ENCODE measurements around the gene CDH13. TPM values are rescaled to one million over a fixed set of nuclear protein-coding genes. Genes with fewer than 3 reads are reported as not detected.
"Not testable (repeated sequence)": the region's sequence is repeated elsewhere in the genome, so short reads cannot be mapped to it uniquely, and the experiment has no call there.

CDH13 gene
- total RNA-seq, 4 donors from 2014 or later: 3.1 to 13.5 (median 8.9) TPM

DNA sequence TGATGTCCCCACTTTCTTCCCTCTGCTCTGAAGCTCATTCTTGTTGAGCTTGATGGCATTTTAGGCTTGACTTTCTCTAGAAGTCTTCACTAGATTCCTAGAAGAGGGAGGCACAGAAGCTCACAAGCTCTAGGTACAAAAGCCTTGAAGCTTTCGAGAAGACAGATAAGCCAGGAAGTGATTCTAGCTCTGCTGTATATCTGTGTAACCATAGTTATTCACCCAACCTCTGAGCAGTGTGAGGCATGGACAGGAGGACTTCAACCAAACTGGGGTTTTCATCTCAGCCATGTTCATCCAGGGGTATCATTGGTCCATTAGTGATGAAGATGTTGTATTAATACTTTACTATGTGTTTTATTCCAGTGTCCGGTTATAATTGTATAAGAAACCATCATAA lies 299.7 kb downstream of the CDH13 start:
- intact Hi-C loops (cut with DNase I): no loop called here
- H3K36me3 ChIP-seq: no peaks in the 10 kb centered on the region
- TF ChIP-seq, protein P1, sequence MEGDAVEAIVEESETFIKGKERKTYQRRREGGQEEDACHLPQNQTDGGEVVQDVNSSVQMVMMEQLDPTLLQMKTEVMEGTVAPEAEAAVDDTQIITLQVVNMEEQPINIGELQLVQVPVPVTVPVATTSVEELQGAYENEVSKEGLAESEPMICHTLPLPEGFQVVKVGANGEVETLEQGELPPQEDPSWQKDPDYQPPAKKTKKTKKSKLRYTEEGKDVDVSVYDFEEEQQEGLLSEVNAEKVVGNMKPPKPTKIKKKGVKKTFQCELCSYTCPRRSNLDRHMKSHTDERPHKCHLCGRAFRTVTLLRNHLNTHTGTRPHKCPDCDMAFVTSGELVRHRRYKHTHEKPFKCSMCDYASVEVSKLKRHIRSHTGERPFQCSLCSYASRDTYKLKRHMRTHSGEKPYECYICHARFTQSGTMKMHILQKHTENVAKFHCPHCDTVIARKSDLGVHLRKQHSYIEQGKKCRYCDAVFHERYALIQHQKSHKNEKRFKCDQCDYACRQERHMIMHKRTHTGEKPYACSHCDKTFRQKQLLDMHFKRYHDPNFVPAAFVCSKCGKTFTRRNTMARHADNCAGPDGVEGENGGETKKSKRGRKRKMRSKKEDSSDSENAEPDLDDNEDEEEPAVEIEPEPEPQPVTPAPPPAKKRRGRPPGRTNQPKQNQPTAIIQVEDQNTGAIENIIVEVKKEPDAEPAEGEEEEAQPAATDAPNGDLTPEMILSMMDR (IDR thresholded peaks at IDR 0.05): no peak
- TF ChIP-seq POLR2AphosphoS5 (IDR thresholded peaks at IDR 0.05): no peak
- no peak for TF ChIP-seq EP300 (IDR thresholded peaks at IDR 0.05)
- no peak for TF ChIP-seq POLR2A (IDR thresholded peaks at IDR 0.05; ENCODE audit: low read depth)
- WGBS: 88% methylated on average over 2 of the region's 2 CpGs
- peaks cover 0 to 5% (median 0%) of the 10 kb centered on the region in 4 donors for H3K4me1 ChIP-seq
- no peaks in the 10 kb centered on the region for H3K27me3 ChIP-seq
- H3K9me3 ChIP-seq: peaks cover 0 to 7% (median 6%) of the 10 kb centered on the region in 4 donors
- no peak overlapping the region for H3K27ac ChIP-seq (replicated peaks in 1 of 4)
- no peak for DNase-seq (ENCODE audit: extremely low spot score)
- no peak overlapping the region for H3K4me3 ChIP-seq

DNA sequence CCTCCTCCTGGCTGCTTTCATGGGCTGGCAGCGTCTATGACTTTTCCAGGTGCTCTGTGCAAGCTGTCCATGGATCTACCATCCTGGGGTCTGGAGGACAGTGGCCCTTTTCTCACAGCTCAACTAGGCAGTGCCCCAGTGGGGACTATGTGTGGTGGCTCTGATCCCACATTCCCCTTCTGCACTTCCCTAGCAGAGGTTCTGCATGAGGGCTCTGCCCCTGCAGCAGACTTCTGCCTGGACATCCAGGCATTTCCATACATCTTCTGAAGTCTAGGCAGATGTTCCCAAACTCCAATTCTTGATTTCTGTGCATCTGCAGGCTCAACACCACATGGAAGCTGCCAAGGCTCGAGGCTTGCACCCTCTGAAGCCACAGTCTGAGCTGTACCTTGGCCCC lies 307.2 kb downstream of the CDH13 start:
- H3K4me3 ChIP-seq; H3K9me3 ChIP-seq; DNase-seq (ENCODE audit: extremely low spot score); intact Hi-C loops (cut with DNase I); H3K36me3 ChIP-seq; H3K27ac ChIP-seq (replicated peaks in 1 of 4); H3K4me1 ChIP-seq; H3K27me3 ChIP-seq: not testable (repeated sequence)
- WGBS: 90% methylated on average over 1 of the region's 2 CpGs

DNA sequence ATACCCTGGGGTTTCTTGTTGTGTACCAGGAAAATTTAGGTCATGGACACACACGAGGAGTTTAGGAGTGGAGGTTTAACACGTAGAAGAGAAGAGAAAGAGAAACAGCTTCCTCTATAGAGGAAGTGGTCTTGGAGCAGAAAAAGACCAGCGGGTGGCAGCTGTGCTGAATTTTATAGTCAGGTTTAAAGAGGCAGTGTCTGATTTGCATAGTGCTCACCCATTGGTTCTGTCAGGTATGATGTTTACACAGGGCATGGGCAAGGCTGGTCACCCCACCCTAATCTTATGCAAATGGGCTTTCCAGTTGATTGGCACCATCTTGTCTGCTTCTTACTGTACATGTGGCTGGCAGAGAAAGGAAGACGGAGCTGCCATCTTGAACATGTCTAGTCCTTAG lies 309.0 kb downstream of the CDH13 start:
- Histone ChIP-seq H3K4me1 (no peaks in the 10 kb centered on the region), H3K9me3 (no peaks in the 10 kb centered on the region), H3K27ac (replicated peaks in 1 of 4) (no peak overlapping the region), H3K27me3 (no peaks in the 10 kb centered on the region), H3K36me3 (no peaks in the 10 kb centered on the region), H3K4me3 (no peak overlapping the region)
- TF ChIP-seq, protein P1 (IDR thresholded peaks at IDR 0.05): no peak
- no peak for TF ChIP-seq EP300 (IDR thresholded peaks at IDR 0.05)
- TF ChIP-seq POLR2AphosphoS5 (IDR thresholded peaks at IDR 0.05): no peak
- TF ChIP-seq POLR2A (IDR thresholded peaks at IDR 0.05; ENCODE audit: low read depth): no peak
- no peak for DNase-seq (ENCODE audit: extremely low spot score)
- intact Hi-C loops (cut with DNase I): no loop called here
- WGBS: 49% methylated on average over 4 of the region's 4 CpGs

DNA sequence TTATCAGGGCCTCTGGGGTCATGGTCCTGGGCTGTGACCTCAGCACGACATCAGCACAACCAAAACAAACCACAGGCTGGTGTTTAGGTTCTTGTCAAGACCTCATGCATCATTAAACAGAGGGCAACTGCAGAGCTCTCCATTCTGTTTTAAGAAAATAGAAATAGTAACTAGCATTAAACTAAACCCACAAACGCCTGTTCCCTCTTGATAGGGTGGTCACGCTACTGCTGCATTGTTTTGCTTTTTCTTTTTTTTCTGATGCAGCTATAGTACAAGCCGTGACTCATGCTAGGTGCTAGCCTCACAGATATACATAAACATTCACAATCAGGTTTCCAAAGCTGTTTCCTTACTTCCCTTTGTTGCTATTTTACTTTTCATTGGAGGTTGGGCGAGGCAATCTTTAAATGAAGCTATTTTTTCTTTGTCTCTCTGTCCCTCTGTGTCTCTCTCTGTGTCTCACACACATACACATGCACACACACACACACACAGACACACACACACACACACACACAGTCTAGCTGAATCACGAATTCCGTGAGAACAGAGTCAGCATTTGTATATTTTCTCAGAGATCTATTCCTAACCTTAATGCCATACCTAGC lies 310.3 kb downstream of the CDH13 start:
- TF ChIP-seq POLR2AphosphoS5 (IDR thresholded peaks at IDR 0.05): no peak
- TF ChIP-seq EP300 (IDR thresholded peaks at IDR 0.05): no peak
- TF ChIP-seq, protein P1 (IDR thresholded peaks at IDR 0.05): no peak
- no peak for TF ChIP-seq POLR2A (IDR thresholded peaks at IDR 0.05; ENCODE audit: low read depth)
- no peak overlapping the region for H3K4me3 ChIP-seq
- H3K4me1 ChIP-seq: no peaks in the 10 kb centered on the region
- no peak for DNase-seq (ENCODE audit: extremely low spot score)
- no peaks in the 10 kb centered on the region for H3K36me3 ChIP-seq
- intact Hi-C loops (cut with DNase I): no loop called here
- H3K27me3 ChIP-seq: no peaks in the 10 kb centered on the region
- H3K9me3 ChIP-seq: no peaks in the 10 kb centered on the region
- H3K27ac ChIP-seq (replicated peaks in 1 of 4): no peak overlapping the region
- WGBS: 45% methylated on average over 7 of the region's 7 CpGs

DNA sequence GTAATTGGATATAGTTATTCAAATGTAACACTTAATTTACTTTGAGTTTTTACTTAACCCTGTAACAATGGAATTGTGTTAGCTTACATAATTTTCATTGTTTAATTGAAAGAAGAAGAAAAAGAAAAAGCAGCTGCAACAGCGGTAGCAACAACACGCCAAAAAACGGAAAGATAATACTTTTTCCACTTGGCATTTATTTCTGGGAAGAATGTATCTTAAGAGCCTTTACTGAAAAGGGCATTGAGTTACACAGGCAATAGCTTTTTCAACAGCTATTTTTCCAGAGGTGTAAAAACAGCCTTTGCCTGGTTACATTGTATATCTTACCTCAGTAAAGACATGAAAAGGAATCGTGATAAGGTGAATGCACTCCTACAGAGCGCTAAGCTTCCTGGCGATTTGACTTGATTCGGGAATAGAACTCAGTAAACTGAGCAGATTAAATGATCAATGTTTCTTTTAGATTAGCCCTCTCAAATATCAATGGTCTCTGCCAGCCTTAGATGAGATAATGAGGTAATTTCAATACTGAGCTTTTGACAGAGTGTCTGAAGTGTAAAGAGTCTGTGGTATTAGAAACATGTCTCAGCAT lies 311.3 kb downstream of the CDH13 start:
- DNase-seq (ENCODE audit: extremely low spot score): no peak
- intact Hi-C loops (cut with DNase I): no loop called here
- no peak overlapping the region for H3K4me3 ChIP-seq
- no peaks in the 10 kb centered on the region for H3K9me3 ChIP-seq
- no peaks in the 10 kb centered on the region for H3K36me3 ChIP-seq
- 83% methylated on average over 7 of the region's 7 CpGs for WGBS
- no peak overlapping the region for H3K27ac ChIP-seq (replicated peaks in 1 of 4)
- no peaks in the 10 kb centered on the region for H3K27me3 ChIP-seq
- H3K4me1 ChIP-seq: no peaks in the 10 kb centered on the region
- TF ChIP-seq POLR2AphosphoS5 (IDR thresholded peaks at IDR 0.05): no peak
- TF ChIP-seq, protein P1 (IDR thresholded peaks at IDR 0.05): no peak
- no peak for TF ChIP-seq POLR2A (IDR thresholded peaks at IDR 0.05; ENCODE audit: low read depth)

Measured in esophagus muscularis mucosa (tissue), 4 donors.